Karpas-422 (cell line): ENCODE results near the gene TXNDC11. TPM values are rescaled to one million over a fixed set of nuclear protein-coding genes. Genes with fewer than 3 reads are reported as not detected.

Source experiments
- DNase-seq: peaks from one replicate; pipeline ENCODE4 v3.0.0-alpha.2; 2015
- H2AFZ ChIP-seq: fragments of 200-600 bp; sonication (generic); 2 replicates; pipeline ENCODE4 v1.6.1; 2014; ENCODE audit warnings: antibody characterized with exemption, low read length, mixed read lengths
- H3K27ac ChIP-seq: fragments of 200-600 bp; sonication (generic); 2 replicates; pipeline ENCODE4 v1.5.1; 2014; ENCODE audit warnings: mild to moderate bottlenecking, low read length, moderate library complexity
- H3K27me3 ChIP-seq: fragments of 200-600 bp; sonication (generic); 2 replicates; pipeline ENCODE4 v1.6.1; 2014; ENCODE audit warnings: low read length, mixed read lengths
- H3K36me3 ChIP-seq: fragments of 200-600 bp; sonication (generic); 2 replicates; pipeline ENCODE4 v1.6.1; 2014; ENCODE audit warnings: low read length, mixed read lengths; ENCODE audit not compliant: insufficient read depth
- H3K4me1 ChIP-seq: fragments of 200-600 bp; sonication (generic); 2 replicates; pipeline ENCODE4 v1.6.1; 2014; ENCODE audit warnings: mild to moderate bottlenecking, low read length, mixed read lengths
- H3K4me2 ChIP-seq: fragments of 200-600 bp; sonication (generic); 2 replicates; pipeline ENCODE4 v1.6.1; 2014; ENCODE audit warnings: low read length, low read depth, mild to moderate bottlenecking; ENCODE audit not compliant: poor library complexity, severe bottlenecking
- H3K4me3 ChIP-seq: fragments of 200-600 bp; sonication (generic); 2 replicates; pipeline ENCODE4 v1.5.1; 2014; ENCODE audit warnings: mild to moderate bottlenecking, antibody characterized with exemption, low read length, mixed read lengths
- H3K79me2 ChIP-seq: fragments of 200-600 bp; sonication (generic); 2 replicates; pipeline ENCODE4 v1.6.1; 2014; ENCODE audit warnings: mild to moderate bottlenecking, low read length, mixed read lengths
- H3K9ac ChIP-seq: fragments of 200-600 bp; sonication (generic); 2 replicates; pipeline ENCODE4 v1.6.0; 2014; ENCODE audit warnings: low read length
- H3K9me2 ChIP-seq: fragments of 200-600 bp; sonication (generic), shearing (Covaris generic); replicated peaks from 2 replicates; pipeline ENCODE4 v1.6.0; 2014; ENCODE audit warnings: mild to moderate bottlenecking, low read length, moderate library complexity; ENCODE audit not compliant: insufficient read depth
- H3K9me3 ChIP-seq: fragments of 300-700, 200-600 bp; sonication (generic); 2 replicates; pipeline ENCODE4 v1.6.1; 2014; ENCODE audit warnings: low read length, mixed read lengths
- H4K20me1 ChIP-seq: fragments of 200-600 bp; sonication (generic); 2 replicates; pipeline ENCODE4 v1.6.1; 2014; ENCODE audit warnings: mild to moderate bottlenecking, antibody characterized with exemption, low read length, low read depth; ENCODE audit not compliant: insufficient read depth
- total RNA-seq: library from RNA; depleted of rRNA; stranded (reverse); fragments of >200 nt; shearing (Covaris generic); gene quantifications from 2 replicates; pipeline ENCODE4 v1.2.3, GENCODE V29; 2014; ENCODE audit warnings: low replicate concordance

TXNDC11 gene
- total RNA-seq, 1 experiment from 2014 or later: 28.5 TPM

DNA sequence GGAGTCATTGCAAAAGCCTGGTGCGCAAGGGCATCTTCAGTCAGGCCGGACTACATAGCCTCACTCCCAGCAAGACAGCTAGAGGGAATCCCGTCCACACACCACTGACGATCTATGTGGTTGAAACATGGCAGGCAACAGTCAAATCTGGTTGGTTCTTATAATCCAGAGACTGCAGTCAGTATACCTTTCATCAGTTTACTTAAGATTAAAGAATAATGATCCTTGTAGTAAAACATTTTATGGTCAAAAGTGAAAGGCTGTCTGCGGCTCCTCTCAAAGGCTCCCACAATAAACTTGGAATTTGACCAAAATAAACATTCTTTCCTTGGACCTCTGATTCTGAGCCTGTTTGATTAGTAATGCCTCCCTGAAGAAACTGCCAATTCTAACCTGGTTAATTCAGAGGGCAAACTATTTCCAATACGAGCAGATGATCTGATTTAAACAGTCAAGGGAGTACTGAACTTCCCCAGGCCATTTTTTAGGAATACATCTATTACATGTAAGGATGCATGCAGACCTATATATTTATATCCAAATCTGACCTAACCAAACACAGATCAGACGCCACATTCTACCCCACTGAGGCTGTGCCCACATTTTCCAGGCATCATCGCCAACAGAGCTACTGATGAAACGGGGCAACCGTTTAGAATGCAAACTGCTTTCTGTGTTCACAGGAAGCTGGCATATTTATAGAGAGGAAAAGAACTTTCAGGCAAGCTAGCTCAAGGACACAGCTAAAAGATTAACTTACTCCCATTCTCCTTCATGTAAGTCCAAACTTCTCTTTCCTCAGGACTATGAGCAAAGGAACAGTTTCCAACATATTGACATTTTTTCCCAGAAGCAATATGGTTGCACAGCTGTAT is 15.3 kb upstream of the TXNDC11 start:
- peaks cover 52% of the 10 kb centered on the region for H3K36me3 ChIP-seq

DNA sequence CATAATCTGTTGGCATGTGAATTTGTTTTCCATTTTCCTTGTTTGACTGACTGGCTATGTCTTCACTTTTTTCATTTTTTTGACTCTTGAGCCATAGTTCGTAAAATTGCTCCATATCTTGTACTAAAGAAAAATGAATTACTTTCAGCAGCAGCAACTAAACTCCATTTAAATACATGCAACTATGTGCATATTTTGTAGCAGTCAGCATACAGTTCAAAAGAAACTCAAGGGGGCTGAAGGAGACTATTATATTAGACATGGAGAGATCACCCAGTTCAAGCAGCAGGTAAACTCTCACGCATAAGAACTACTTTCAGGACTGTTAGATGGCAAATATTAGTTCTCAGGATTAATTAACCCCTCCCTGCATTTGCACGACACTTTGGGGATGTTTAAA is 13.6 kb upstream of the TXNDC11 start:
- Histone ChIP-seq H4K20me1 (no peaks in the 10 kb centered on the region), H3K4me2 (no peak overlapping the region), H3K79me2 (peaks cover 9% of the 10 kb centered on the region; the same call in 1 of the 2 replicates), H3K4me1 (no peaks in the 10 kb centered on the region), H3K4me3 (no peak overlapping the region), H3K27ac (no peak overlapping the region), H3K36me3 (peaks cover 46% of the 10 kb centered on the region), H2AFZ (no peak overlapping the region), H3K9me2 (no peaks in the 10 kb centered on the region), H3K27me3 (no peaks in the 10 kb centered on the region), H3K9ac (no peak overlapping the region), H3K9me3 (no peaks in the 10 kb centered on the region)
- DNase-seq: no peak

More for the DNA sequence above, 15.3 kb upstream of the TXNDC11 start:
- Histone ChIP-seq H4K20me1 (no peaks in the 10 kb centered on the region), H3K27me3 (no peaks in the 10 kb centered on the region), H3K4me2 (no peak overlapping the region), H2AFZ (no peak overlapping the region), H3K9me3 (no peaks in the 10 kb centered on the region), H3K4me1 (no peaks in the 10 kb centered on the region), H3K9me2 (no peaks in the 10 kb centered on the region), H3K79me2 (peaks cover 9% of the 10 kb centered on the region; the same call in 1 of the 2 replicates), H3K4me3 (no peak overlapping the region), H3K27ac (no peak overlapping the region), H3K9ac (no peak overlapping the region)
- no peak for DNase-seq

DNA sequence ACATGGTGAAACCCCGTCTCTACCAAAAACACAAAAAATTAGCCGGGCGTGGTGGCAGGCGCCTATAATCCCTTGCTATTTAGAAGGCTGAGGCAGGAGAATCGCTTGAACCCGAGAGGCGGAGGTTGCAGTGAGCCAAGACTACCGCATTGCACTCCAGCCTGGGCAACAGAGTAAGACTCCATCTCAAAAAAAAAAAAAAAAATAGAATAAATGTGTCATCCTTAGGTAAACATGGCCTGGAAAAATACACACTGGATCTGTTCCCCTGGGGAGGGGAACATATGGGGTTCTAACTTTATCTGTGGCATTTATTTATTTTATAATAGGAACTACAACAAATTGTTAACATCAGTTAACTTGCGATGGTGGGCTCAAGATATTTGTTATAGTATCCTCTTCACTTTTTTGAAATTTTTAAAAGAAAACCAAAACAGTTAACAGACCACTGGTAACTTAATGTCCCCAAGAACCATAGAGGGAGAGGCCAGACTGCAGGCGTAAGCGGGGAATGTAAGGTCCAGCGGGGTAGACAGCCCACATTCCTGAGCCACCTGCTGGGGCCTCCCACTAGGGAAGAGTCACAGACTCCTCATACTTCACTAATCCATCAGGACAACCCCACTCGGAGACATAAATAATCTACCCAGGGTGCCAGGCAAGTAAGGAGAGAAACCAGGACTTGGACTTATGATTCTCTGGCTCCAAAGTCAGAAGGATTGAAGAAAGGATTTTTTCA is 12.5 kb upstream of the TXNDC11 start:
- Histone ChIP-seq H3K36me3 (peaks cover 46% of the 10 kb centered on the region), H3K79me2 (peaks cover 5% of the 10 kb centered on the region; the same call in 1 of the 2 replicates)
- no peak for DNase-seq

DNA sequence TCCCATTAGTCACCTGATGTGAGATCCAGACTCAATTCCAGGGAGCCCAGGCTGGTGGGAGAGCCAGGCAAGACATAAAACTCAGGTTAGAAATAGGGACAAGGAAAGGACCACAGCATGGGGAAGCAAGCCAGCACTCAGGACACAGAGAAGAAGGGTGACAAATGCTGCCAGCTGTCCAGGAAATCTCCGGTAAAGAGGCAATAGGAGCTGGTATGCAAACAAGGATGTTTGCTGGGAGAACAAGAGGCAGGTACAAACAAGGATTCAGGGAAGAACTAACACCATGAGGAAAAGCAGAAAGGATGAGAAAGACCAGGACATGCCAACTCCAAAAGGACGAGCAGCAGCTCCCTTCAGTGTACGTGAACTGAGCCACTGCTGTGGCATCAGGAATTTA is 10.2 kb upstream of the TXNDC11 start:
- H4K20me1 ChIP-seq: no peaks in the 10 kb centered on the region
- no peaks in the 10 kb centered on the region for H3K9me2 ChIP-seq
- no peaks in the 10 kb centered on the region for H3K27me3 ChIP-seq
- H3K4me2 ChIP-seq: no peak overlapping the region
- H3K36me3 ChIP-seq: peaks cover 48% of the 10 kb centered on the region
- H3K9me3 ChIP-seq: no peaks in the 10 kb centered on the region
- H3K4me1 ChIP-seq: no peaks in the 10 kb centered on the region
- H2AFZ ChIP-seq: no peak overlapping the region
- H3K4me3 ChIP-seq: no peak overlapping the region
- no peak overlapping the region for H3K27ac ChIP-seq
- no peak overlapping the region for H3K9ac ChIP-seq
- H3K79me2 ChIP-seq: peaks cover under 1% of the 10 kb centered on the region; the same call in 1 of the 2 replicates
- DNase-seq: no peak

More for the DNA sequence above, 12.5 kb upstream of the TXNDC11 start:
- Histone ChIP-seq H3K4me3 (no peak overlapping the region), H3K4me1 (no peaks in the 10 kb centered on the region), H3K9me2 (no peaks in the 10 kb centered on the region), H4K20me1 (no peaks in the 10 kb centered on the region), H3K27me3 (no peaks in the 10 kb centered on the region), H3K9ac (no peak overlapping the region), H3K27ac (no peak overlapping the region), H2AFZ (no peak overlapping the region), H3K4me2 (no peak overlapping the region), H3K9me3 (no peaks in the 10 kb centered on the region)

DNA sequence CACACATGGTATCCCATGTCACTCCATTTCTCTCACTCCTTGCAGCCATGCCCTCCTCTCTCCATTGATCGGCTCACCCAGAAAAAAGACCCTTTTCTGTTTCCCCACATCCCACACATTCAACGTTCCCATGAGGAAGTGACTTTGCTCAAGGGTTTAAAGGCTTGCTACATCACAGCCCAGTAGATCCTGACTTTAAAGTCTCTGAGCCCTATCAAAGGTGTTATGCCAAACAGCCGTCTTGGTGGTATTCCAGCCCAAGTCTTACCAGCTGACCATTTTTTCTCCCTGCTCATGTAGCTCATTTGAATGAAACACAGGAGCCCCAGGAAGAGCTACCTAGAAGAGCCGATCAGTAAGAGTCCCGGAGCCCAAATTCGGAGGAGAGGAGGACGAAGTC is 7.4 kb upstream of the TXNDC11 start:
- DNase-seq: no peak
- Histone ChIP-seq H4K20me1 (no peaks in the 10 kb centered on the region), H3K4me1 (no peaks in the 10 kb centered on the region), H3K27me3 (no peaks in the 10 kb centered on the region), H3K36me3 (peaks cover 32% of the 10 kb centered on the region; the same call in 1 of the 2 replicates), H3K9me3 (no peaks in the 10 kb centered on the region), H3K9ac (no peak overlapping the region), H2AFZ (no peak overlapping the region), H3K4me2 (no peak overlapping the region), H3K79me2 (no peaks in the 10 kb centered on the region), H3K9me2 (no peaks in the 10 kb centered on the region), H3K27ac (no peak overlapping the region), H3K4me3 (no peak overlapping the region)

- Histone ChIP-seq H4K20me1 (no peaks in the 10 kb centered on the region), H3K9me3 (no peaks in the 10 kb centered on the region), H3K4me2 (no peak overlapping the region), H3K9ac (no peak overlapping the region), H3K27ac (no peak overlapping the region), H3K79me2 (no peaks in the 10 kb centered on the region), H3K27me3 (no peaks in the 10 kb centered on the region), H3K4me1 (peaks cover 4% of the 10 kb centered on the region), H3K4me3 (no peak overlapping the region), H2AFZ (no peak overlapping the region), H3K9me2 (no peaks in the 10 kb centered on the region), H3K36me3 (peaks cover 31% of the 10 kb centered on the region; the same call in 1 of the 2 replicates)
- DNase-seq: no peak
Measured at GRCh38 chr16:11748404-11749254, 6.0 kb upstream of the TXNDC11 start.

GRCh38 chr16:11747949-11748403 is 5.3 kb upstream of the TXNDC11 start:
- Histone ChIP-seq H3K4me1 (peaks cover 10% of the 10 kb centered on the region), H3K4me3 (no peak overlapping the region), H3K79me2 (no peaks in the 10 kb centered on the region), H3K9ac (no peak overlapping the region), H3K9me2 (no peaks in the 10 kb centered on the region), H2AFZ (no peak overlapping the region), H3K27ac (no peak overlapping the region), H3K36me3 (peaks cover 30% of the 10 kb centered on the region; the same call in 1 of the 2 replicates), H3K4me2 (no peak overlapping the region), H3K9me3 (no peaks in the 10 kb centered on the region), H4K20me1 (no peaks in the 10 kb centered on the region), H3K27me3 (no peaks in the 10 kb centered on the region)
- DNase-seq: no peak
